HepG2 (cell line): ENCODE results near the gene RAB20. TPM values are rescaled to one million over a fixed set of nuclear protein-coding genes. Genes with fewer than 3 reads are reported as not detected.

ENCODE experiments used
- CENPBD1 ChIP-seq: sonication (generic); formaldehyde crosslinking; IDR thresholded peaks from 2 replicates; pipeline ENCODE4 v1.8.0; 2022; ENCODE audit warnings: missing genetic modification reagents, low read depth, mild to moderate bottlenecking, borderline replicate concordance
- HDAC2 ChIP-seq: sonication (generic); formaldehyde crosslinking; IDR thresholded peaks from 2 replicates; pipeline ENCODE4 v1.4.0; 2020; ENCODE audit warnings: missing genetic modification reagents
- HMG20A ChIP-seq: IDR thresholded peaks from 2 replicates; pipeline ENCODE4 v1.6.1; 2016; ENCODE audit warnings: borderline replicate concordance
- RXRB ChIP-seq: IDR thresholded peaks from 2 replicates; pipeline ENCODE4 v1.6.1; 2016; ENCODE audit warnings: borderline replicate concordance, missing genetic modification reagents, missing compliant biosample characterization
- TBX2 ChIP-seq: sonication (generic); formaldehyde crosslinking; IDR thresholded peaks from 2 replicates; pipeline ENCODE4 v1.5.0; 2020; ENCODE audit warnings: missing genetic modification reagents, mild to moderate bottlenecking, borderline replicate concordance
- TBX3 ChIP-seq: fragments of 450-650 bp; IDR thresholded peaks from 2 replicates; pipeline ENCODE4 v1.6.1; 2017; ENCODE audit warnings: antibody characterized with exemption, mild to moderate bottlenecking, inconsistent platforms, borderline replicate concordance
- TEAD3 ChIP-seq: optimal IDR thresholded peaks from 2 replicates; pipeline ENCODE3; 2016; ENCODE audit warnings: borderline replicate concordance
- ZBTB37 ChIP-seq: sonication (generic); formaldehyde crosslinking; IDR thresholded peaks from 2 replicates; pipeline ENCODE4 v1.4.0; 2020; ENCODE audit warnings: mild to moderate bottlenecking, missing genetic modification reagents
- ZBTB40 ChIP-seq, 2 experiments: fragments of 450-650 bp in 1 of 2; sonication (generic) in 1 of 2; formaldehyde crosslinking in 1 of 2; IDR thresholded peaks; 2 replicates each; pipeline versions ENCODE4 v1.6.1 to v1.8.0; 2016 to 2022; ENCODE audit warnings: antibody characterized with exemption in 1 of 2, mild to moderate bottlenecking in 1 of 2, missing genetic modification reagents in 1 of 2
- ZMYM4 ChIP-seq: sonication (generic); formaldehyde crosslinking; IDR thresholded peaks from 2 replicates; pipeline ENCODE4 v1.8.1; 2023; ENCODE audit warnings: mild to moderate bottlenecking, missing genetic modification reagents
- ZNF615 ChIP-seq: sonication (generic); formaldehyde crosslinking; IDR thresholded peaks from 2 replicates; pipeline ENCODE4 v1.5.0; 2020; ENCODE audit warnings: mild to moderate bottlenecking, missing genetic modification reagents, borderline replicate concordance
- polyA plus RNA-seq, 8 experiments: library from polyadenylated mRNA; depleted of rRNA in 3 of 8; stranded (reverse) in 7 of 8; unstranded in 1 of 8; fragments of >200 nt; fragmentation: Illumina TruSeq in 4 of 8; extraction: Trizol in 4 of 8; gene quantifications; 2 replicates each; pipeline versions ENCODE4 v1.2.1 to v1.2.3, GENCODE V29; 2011 to 2016; ENCODE audit warnings: low read depth in 4 of 8, missing spikeins in 1 of 8, mixed read lengths in 1 of 8; ENCODE audit not compliant: insufficient read depth in 1 of 8
- total RNA-seq, 5 experiments: library from RNA; depleted of rRNA; stranded (reverse); fragments of >200 nt; fragmentation: Illumina TruSeq; extraction: Trizol; gene quantifications; 2 replicates each; pipeline ENCODE4 v1.2.3, GENCODE V29; 2016; ENCODE audit warnings: low read depth in 1 of 5
- TF ChIP-seq, protein P1 (sequence below): sonication (generic); formaldehyde crosslinking; IDR thresholded peaks from 2 replicates; pipeline ENCODE4 v1.5.0; 2020; ENCODE audit warnings: mild to moderate bottlenecking, missing genetic modification reagents

RAB20 gene
- total and polyA plus RNA-seq, 2 of the 13 experiments (the other 11 are each of a cell fraction or from before 2014, with no cell fraction given): 15.6 to 30.5 TPM

- TF ChIP-seq ZBTB40 (IDR thresholded peaks at IDR 0.05): no peak
- TF ChIP-seq ZBTB40 (CRISPR knock-in tag; IDR thresholded peaks at IDR 0.05): no peak
- no peak for TF ChIP-seq TBX3
- TF ChIP-seq ZNF615 (CRISPR knock-in tag): no peak
- TF ChIP-seq, protein P1, sequence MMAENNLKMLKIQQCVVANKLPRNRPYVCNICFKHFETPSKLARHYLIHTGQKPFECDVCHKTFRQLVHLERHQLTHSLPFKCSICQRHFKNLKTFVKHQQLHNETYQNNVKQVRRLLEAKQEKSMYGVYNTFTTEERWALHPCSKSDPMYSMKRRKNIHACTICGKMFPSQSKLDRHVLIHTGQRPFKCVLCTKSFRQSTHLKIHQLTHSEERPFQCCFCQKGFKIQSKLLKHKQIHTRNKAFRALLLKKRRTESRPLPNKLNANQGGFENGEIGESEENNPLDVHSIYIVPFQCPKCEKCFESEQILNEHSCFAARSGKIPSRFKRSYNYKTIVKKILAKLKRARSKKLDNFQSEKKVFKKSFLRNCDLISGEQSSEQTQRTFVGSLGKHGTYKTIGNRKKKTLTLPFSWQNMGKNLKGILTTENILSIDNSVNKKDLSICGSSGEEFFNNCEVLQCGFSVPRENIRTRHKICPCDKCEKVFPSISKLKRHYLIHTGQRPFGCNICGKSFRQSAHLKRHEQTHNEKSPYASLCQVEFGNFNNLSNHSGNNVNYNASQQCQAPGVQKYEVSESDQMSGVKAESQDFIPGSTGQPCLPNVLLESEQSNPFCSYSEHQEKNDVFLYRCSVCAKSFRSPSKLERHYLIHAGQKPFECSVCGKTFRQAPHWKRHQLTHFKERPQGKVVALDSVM (CRISPR knock-in tag): peak; percentile 94
- TF ChIP-seq HDAC2 (CRISPR knock-in tag): peak; percentile 70; the same call in 1 of the 2 replicates
- peak; percentile 38; the same call in 1 of the 2 replicates for TF ChIP-seq RXRB (CRISPR knock-in tag)
- TF ChIP-seq TBX2: peak; percentile 57; the same call in 1 of the 2 replicates
- TF ChIP-seq ZBTB37 (CRISPR knock-in tag): no peak
- peak; percentile 84 for TF ChIP-seq TEAD3 (CRISPR knock-in tag)
- no peak for TF ChIP-seq CENPBD1
- peak; percentile 31; the same call in 1 of the 2 replicates for TF ChIP-seq HMG20A (CRISPR knock-in tag)
- peak; percentile 28; the same call in 1 of the 2 replicates for TF ChIP-seq ZMYM4 (CRISPR knock-in tag)
Measured at GRCh38 chr13:110555601-110556223, 5.8 kb downstream of the RAB20 start (continued).
